ENCODE measurements around the gene PGRMC2. TPM values are rescaled to one million over a fixed set of nuclear protein-coding genes. Genes with fewer than 3 reads are reported as not detected.

PGRMC2 gene
- polyA plus RNA-seq, 2 of the 4 experiments (the other 2 are of a cell fraction): 48.1 to 124 TPM

DNA sequence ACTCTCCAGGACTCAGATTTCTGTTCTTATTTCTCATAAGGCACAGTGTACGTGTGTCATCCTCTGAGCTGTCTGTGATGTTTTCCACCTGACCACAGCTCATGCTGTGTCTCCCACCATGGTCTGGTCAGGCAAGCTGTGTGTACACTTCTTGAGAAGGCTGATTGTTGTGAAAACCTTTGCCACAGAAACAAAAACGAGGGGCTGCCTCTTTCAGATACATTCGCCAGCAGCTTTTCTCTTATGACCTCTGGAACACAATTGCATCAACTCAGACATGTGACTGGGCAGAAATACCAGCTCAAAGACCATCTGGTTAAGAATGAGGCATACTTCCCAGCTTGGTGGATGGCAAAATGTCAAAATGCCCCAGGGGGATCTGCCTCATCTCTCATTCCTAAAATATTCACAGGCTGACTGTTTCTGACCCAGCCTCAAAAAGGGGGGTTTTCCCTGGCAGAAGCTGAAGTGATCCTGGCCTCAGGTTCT is 46.1 kb downstream of the PGRMC2 start:
- peak; percentile 17 to 55 for DNase-seq (ENCODE audit: low read depth in 1 of 2, low spot score in 1 of 2)
- FAIRE-seq: no peak
- H3K4me2 ChIP-seq: peak overlapping the region; percentile 56
- no peak overlapping the region for H3K4me3 ChIP-seq
- peak; percentile 82 to 88 for ATAC-seq
- TF ChIP-seq USF2 (IDR thresholded peaks at IDR 0.05): 0 out of 2 replicates have a peak, but pooled peaks have one; percentile 12
- no peak for TF ChIP-seq HOXB5 (CRISPR knock-in tag; IDR thresholded peaks at IDR 0.05)
- peak; percentile 60 for TF ChIP-seq JUNB (IDR thresholded peaks at IDR 0.05)
- no peak for TF ChIP-seq FOSL2 (IDR thresholded peaks at IDR 0.05)
- peak; percentile 47; the same call in 1 of the 2 replicates for TF ChIP-seq FOSL2 (CRISPR knock-in tag; IDR thresholded peaks at IDR 0.05)
- TF ChIP-seq CEBPB (IDR thresholded peaks at IDR 0.05): peak in 1 of 2 experiments; percentile 63; a peak in 2 of 4 replicates
- TF ChIP-seq GATA3 (IDR thresholded peaks at IDR 0.05; ENCODE audit: borderline replicate concordance): peak; percentile 16; the same call in 1 of the 2 replicates
- TF ChIP-seq NFE2L2 (conservative IDR thresholded peaks at IDR 0.05; ENCODE audit: low read length): no peak
- no peak for TF ChIP-seq HOXB13 (CRISPR knock-in tag; IDR thresholded peaks at IDR 0.05; ENCODE audit: low read depth)
- TF ChIP-seq, protein P1, sequence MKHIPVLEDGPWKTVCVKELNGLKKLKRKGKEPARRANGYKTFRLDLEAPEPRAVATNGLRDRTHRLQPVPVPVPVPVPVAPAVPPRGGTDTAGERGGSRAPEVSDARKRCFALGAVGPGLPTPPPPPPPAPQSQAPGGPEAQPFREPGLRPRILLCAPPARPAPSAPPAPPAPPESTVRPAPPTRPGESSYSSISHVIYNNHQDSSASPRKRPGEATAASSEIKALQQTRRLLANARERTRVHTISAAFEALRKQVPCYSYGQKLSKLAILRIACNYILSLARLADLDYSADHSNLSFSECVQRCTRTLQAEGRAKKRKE (CRISPR knock-in tag; IDR thresholded peaks at IDR 0.05; ENCODE audit: low read depth): no peak
- peak; percentile 26 to 29; a peak in 1 of 5 replicates for TF ChIP-seq JUN (IDR thresholded peaks at IDR 0.05)
- TF ChIP-seq, protein P2, sequence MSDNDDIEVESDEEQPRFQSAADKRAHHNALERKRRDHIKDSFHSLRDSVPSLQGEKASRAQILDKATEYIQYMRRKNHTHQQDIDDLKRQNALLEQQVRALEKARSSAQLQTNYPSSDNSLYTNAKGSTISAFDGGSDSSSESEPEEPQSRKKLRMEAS (IDR thresholded peaks at IDR 0.05): peak; percentile 48; the same call in 1 of the 2 replicates
- TF ChIP-seq NPAS2 (CRISPR knock-in tag; IDR thresholded peaks at IDR 0.05; ENCODE audit: borderline replicate concordance): no peak
- TF ChIP-seq KDM1A (IDR thresholded peaks at IDR 0.05; ENCODE audit: low read depth): no peak
- H3K4me1 ChIP-seq: peaks cover 21% of the 10 kb centered on the region
- WGBS (ENCODE audit: missing lambda C conversion rate): 20% methylated on average over 3 of the region's 3 CpGs
- ChIA-PET CTCF (interaction anchor here (1.2 kb wide), 1 partner anchor 186 kb away, joined by 3 read pairs; no protein-coding TSS in a partner anchor), POLR2A (interaction anchor here (0.8 kb wide), 1 partner anchor 45 kb away, joined by 5 read pairs; no protein-coding TSS in a partner anchor)
- H3K27ac ChIP-seq: peak overlapping the region; percentile 68 to 78
- H3K9me3 ChIP-seq: no peaks in the 10 kb centered on the region; the same call in 2 of the 3 replicates

GRCh38 chr4:128241019-128241418 is 46.6 kb downstream of the PGRMC2 start:
- Histone ChIP-seq H3K9me3 (no peaks in the 10 kb centered on the region; the same call in 2 of the 3 replicates), H3K4me1 (peaks cover 21% of the 10 kb centered on the region), H3K4me3 (no peak overlapping the region), H3K27ac (peak overlapping the region; percentile 68 to 78), H3K4me2 (peak overlapping the region; percentile 56)
- FAIRE-seq (no peak), ATAC-seq (no peak; a peak in 2 of 6 replicates), DNase-seq (ENCODE audit: low read depth in 1 of 2, low spot score in 1 of 2) (no peak)
- TF ChIP-seq, protein P3, sequence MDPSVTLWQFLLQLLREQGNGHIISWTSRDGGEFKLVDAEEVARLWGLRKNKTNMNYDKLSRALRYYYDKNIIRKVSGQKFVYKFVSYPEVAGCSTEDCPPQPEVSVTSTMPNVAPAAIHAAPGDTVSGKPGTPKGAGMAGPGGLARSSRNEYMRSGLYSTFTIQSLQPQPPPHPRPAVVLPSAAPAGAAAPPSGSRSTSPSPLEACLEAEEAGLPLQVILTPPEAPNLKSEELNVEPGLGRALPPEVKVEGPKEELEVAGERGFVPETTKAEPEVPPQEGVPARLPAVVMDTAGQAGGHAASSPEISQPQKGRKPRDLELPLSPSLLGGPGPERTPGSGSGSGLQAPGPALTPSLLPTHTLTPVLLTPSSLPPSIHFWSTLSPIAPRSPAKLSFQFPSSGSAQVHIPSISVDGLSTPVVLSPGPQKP (IDR thresholded peaks at IDR 0.05; ENCODE audit: low read depth, low read length): no peak
- TF ChIP-seq BHLHE40 (IDR thresholded peaks at IDR 0.05; ENCODE audit: low read depth, low read length) (no peak), ZC3H11A (IDR thresholded peaks at IDR 0.05) (no peak), CHD4 (IDR thresholded peaks at IDR 0.05; ENCODE audit: borderline replicate concordance) (no peak), RFX5 (IDR thresholded peaks at IDR 0.05) (no peak), BCL3 (IDR thresholded peaks at IDR 0.05) (no peak), HOXB13 (CRISPR knock-in tag; IDR thresholded peaks at IDR 0.05; ENCODE audit: low read depth) (no peak), FOSB (CRISPR knock-in tag; IDR thresholded peaks at IDR 0.05) (no peak)
- TF ChIP-seq, protein P4, sequence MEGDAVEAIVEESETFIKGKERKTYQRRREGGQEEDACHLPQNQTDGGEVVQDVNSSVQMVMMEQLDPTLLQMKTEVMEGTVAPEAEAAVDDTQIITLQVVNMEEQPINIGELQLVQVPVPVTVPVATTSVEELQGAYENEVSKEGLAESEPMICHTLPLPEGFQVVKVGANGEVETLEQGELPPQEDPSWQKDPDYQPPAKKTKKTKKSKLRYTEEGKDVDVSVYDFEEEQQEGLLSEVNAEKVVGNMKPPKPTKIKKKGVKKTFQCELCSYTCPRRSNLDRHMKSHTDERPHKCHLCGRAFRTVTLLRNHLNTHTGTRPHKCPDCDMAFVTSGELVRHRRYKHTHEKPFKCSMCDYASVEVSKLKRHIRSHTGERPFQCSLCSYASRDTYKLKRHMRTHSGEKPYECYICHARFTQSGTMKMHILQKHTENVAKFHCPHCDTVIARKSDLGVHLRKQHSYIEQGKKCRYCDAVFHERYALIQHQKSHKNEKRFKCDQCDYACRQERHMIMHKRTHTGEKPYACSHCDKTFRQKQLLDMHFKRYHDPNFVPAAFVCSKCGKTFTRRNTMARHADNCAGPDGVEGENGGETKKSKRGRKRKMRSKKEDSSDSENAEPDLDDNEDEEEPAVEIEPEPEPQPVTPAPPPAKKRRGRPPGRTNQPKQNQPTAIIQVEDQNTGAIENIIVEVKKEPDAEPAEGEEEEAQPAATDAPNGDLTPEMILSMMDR (IDR thresholded peaks at IDR 0.05): no peak
- TF ChIP-seq, protein P1 (CRISPR knock-in tag; IDR thresholded peaks at IDR 0.05; ENCODE audit: low read depth): no peak
- TF ChIP-seq, protein P5, sequence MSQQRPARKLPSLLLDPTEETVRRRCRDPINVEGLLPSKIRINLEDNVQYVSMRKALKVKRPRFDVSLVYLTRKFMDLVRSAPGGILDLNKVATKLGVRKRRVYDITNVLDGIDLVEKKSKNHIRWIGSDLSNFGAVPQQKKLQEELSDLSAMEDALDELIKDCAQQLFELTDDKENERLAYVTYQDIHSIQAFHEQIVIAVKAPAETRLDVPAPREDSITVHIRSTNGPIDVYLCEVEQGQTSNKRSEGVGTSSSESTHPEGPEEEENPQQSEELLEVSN (IDR thresholded peaks at IDR 0.05; ENCODE audit: borderline replicate concordance, low read depth): no peak
- 98% methylated on average over 3 of the region's 3 CpGs for WGBS (ENCODE audit: missing lambda C conversion rate)
- ChIA-PET CTCF (interaction anchor here (1.2 kb wide), 1 partner anchor 187 kb away, joined by 3 read pairs; no protein-coding TSS in a partner anchor), POLR2A (interaction anchor here (0.8 kb wide), 1 partner anchor 45 kb away, joined by 5 read pairs; no protein-coding TSS in a partner anchor)
